ENCODE data around the gene CLK1. TPM values are rescaled to one million over a fixed set of nuclear protein-coding genes. Genes with fewer than 3 reads are reported as not detected.

Gene CLK1
- total and polyA plus RNA-seq, 2 of the 13 experiments (the other 11 are each of a cell fraction or from before 2014, with no cell fraction given), result 66.6 to 101 TPM

DNA sequence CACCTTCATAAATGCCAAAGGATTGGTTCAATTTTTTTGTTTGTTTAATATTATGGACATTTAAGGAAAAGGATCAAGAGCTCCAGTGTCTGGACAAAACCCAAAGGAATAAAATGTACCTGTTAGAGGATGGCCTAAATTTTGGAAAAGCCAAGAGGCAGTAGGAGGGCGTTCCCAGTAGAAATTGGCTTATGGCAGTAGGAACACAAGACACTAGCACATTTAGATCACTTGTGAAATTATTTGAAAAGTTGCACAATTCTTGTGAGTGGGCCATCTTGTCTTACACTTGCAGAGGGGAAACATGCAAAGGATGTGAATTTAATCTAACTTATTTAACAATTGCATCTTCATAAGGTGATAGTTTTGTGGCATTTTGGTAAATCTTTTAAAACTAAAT lies 49.5 kb downstream of the CLK1 start:
- in situ Hi-C loops (cut with HindIII; ENCODE audit: extremely low pct_ligation_motif_present, low pct_unique_long_range_greater_than_20kb), result loop anchor here (5.0 to 25.0 kb wide), 3 partner anchors 73 to 853 kb away; partner anchors contain the start of genes MAIP1 and TYW5
- DNase-seq (ENCODE audit: low spot score) (no peak), ATAC-seq (no peak), FAIRE-seq (no peak)
- Histone ChIP-seq H3K4me2 (ENCODE audit: low read depth, low read length) (no peak overlapping the region), H3K4me3 (replicated peaks in 1 of 3; ENCODE audit: insufficient read depth in 1 of 3, low read depth in 2 of 3, low read length in 3 of 3) (no peak overlapping the region), H3K4me1 (ENCODE audit: insufficient read depth, low read length) (peaks cover 41% of the 10 kb centered on the region), H2AFZ (ENCODE audit: low read length) (no peak overlapping the region), H3K79me2 (ENCODE audit: insufficient read depth, low read length) (peaks cover 47% of the 10 kb centered on the region), H3K36me3 (replicated peaks in 1 of 2; ENCODE audit: control insufficient read depth in 1 of 2, insufficient read depth in 2 of 2, low read length in 2 of 2) (peaks cover 21 to 63% of the 10 kb centered on the region in 2 experiments), H3K27ac (ENCODE audit: extremely low read length, insufficient read depth, low read length) (no peak overlapping the region), H3K9me3 (ENCODE audit: low read length) (no peaks in the 10 kb centered on the region), H4K20me1 (ENCODE audit: insufficient read depth, low read length) (peaks cover 21% of the 10 kb centered on the region), H3K9ac (ENCODE audit: insufficient read depth, low read depth, low read length) (no peak overlapping the region), H3K27me3 (ENCODE audit: control insufficient read depth in 1 of 2, insufficient read depth in 2 of 2, low read length in 2 of 2) (no peaks in the 10 kb centered on the region; a peak in 1 of 5 replicates)
- TF ChIP-seq ZNF598 (CRISPR knock-in tag; IDR thresholded peaks at IDR 0.05; ENCODE audit: borderline replicate concordance), result no peak
- no peak for TF ChIP-seq ZNF724P (CRISPR knock-in tag; IDR thresholded peaks at IDR 0.05; ENCODE audit: borderline replicate concordance)
- TF ChIP-seq PCBP1 (IDR thresholded peaks at IDR 0.05; ENCODE audit: borderline replicate concordance, low read depth, low read length), result no peak
- TF ChIP-seq IKZF4 (CRISPR knock-in tag; IDR thresholded peaks at IDR 0.05; ENCODE audit: borderline replicate concordance, low read depth, not compliant biosample characterization), result no peak
- peak; percentile 89 for TF ChIP-seq CEBPB (IDR thresholded peaks at IDR 0.05; ENCODE audit: borderline replicate concordance, low read depth, low read length)
- TF ChIP-seq CEBPG (CRISPR knock-in tag; IDR thresholded peaks at IDR 0.05), result 0 out of 2 replicates have a peak, but pooled peaks have one; percentile 31
- TF ChIP-seq, protein P1, sequence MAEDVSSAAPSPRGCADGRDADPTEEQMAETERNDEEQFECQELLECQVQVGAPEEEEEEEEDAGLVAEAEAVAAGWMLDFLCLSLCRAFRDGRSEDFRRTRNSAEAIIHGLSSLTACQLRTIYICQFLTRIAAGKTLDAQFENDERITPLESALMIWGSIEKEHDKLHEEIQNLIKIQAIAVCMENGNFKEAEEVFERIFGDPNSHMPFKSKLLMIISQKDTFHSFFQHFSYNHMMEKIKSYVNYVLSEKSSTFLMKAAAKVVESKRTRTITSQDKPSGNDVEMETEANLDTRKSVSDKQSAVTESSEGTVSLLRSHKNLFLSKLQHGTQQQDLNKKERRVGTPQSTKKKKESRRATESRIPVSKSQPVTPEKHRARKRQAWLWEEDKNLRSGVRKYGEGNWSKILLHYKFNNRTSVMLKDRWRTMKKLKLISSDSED (CRISPR knock-in tag; IDR thresholded peaks at IDR 0.05), result no peak
- TF ChIP-seq ZMAT3 (CRISPR knock-in tag; conservative IDR thresholded peaks at IDR 0.05), result no peak
- TF ChIP-seq, protein P2, sequence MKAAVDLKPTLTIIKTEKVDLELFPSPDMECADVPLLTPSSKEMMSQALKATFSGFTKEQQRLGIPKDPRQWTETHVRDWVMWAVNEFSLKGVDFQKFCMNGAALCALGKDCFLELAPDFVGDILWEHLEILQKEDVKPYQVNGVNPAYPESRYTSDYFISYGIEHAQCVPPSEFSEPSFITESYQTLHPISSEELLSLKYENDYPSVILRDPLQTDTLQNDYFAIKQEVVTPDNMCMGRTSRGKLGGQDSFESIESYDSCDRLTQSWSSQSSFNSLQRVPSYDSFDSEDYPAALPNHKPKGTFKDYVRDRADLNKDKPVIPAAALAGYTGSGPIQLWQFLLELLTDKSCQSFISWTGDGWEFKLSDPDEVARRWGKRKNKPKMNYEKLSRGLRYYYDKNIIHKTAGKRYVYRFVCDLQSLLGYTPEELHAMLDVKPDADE (CRISPR knock-in tag; IDR thresholded peaks at IDR 0.05), result no peak
- no peak for TF ChIP-seq ZSCAN9 (CRISPR knock-in tag; IDR thresholded peaks at IDR 0.05; ENCODE audit: borderline replicate concordance)
- no peak for TF ChIP-seq ZNF761 (CRISPR knock-in tag; conservative IDR thresholded peaks at IDR 0.05)
- 96% methylated on average over 1 of the region's 1 CpG for WGBS (ENCODE audit: low lambda C conversion rate)
- CTCF ChIA-PET (ENCODE audit: low intra/inter-chr PET ratio, low total read pairs), result no interaction called here
- POLR2A ChIA-PET, result interaction anchor here (1.3 to 1.6 kb wide), 2 partner anchors 57 to 74 kb away, joined by 3 read pairs; partner anchors contain the start of genes NIF3L1 and PPIL3
- intact Hi-C loops (cut with micrococcal nuclease; ENCODE audit: unreplicated experiment), result loop anchor here (5.0 kb wide), 1 partner anchor 238 kb away; no protein-coding TSS in a partner anchor
- no TSS peak for BruUV-seq (replicated peaks)
